HG03575 (cell line): ENCODE measurements around the gene TRANK1.

Experiments used
- ATAC-seq: cut with Tn5 transposase; IDR thresholded peaks from one replicate; pipeline ENCODE4 v1.9.1; 2021; ENCODE audit not compliant: unreplicated experiment, insufficient number of reproducible peaks, low FRiP score; ENCODE audit errors: extremely low read depth

Gene TRANK1

GRCh38 chr3:36823806-36824205 lies 121.0 kb downstream of the TRANK1 start:
- no peak for ATAC-seq

GRCh38 chr3:36820083-36820482 lies 124.8 kb downstream of the TRANK1 start:
- no peak for ATAC-seq

- no peak for ATAC-seq
These were observed 126.9 kb downstream of the TRANK1 start for GRCh38 chr3:36817806-36818533.

GRCh38 chr3:36815375-36815774 lies 129.5 kb downstream of the TRANK1 start:
- ATAC-seq: no peak

GRCh38 chr3:36814776-36815175 lies 130.1 kb downstream of the TRANK1 start:
- no peak for ATAC-seq

GRCh38 chr3:36814066-36814717 lies 130.7 kb downstream of the TRANK1 start:
- no peak for ATAC-seq

GRCh38 chr3:36813305-36813704 lies 131.5 kb downstream of the TRANK1 start:
- ATAC-seq: no peak

GRCh38 chr3:36812240-36812639 lies 132.6 kb downstream of the TRANK1 start:
- ATAC-seq: no peak

GRCh38 chr3:36811768-36812167 lies 133.1 kb downstream of the TRANK1 start:
- ATAC-seq: no peak

GRCh38 chr3:36804295-36805055 lies 140.4 kb downstream of the TRANK1 start:
- ATAC-seq: no peak

- ATAC-seq: no peak
These were observed 141.6 kb downstream of the TRANK1 start for GRCh38 chr3:36803091-36803791.

- no peak for ATAC-seq
These were observed 144.2 kb downstream of the TRANK1 start for GRCh38 chr3:36800533-36801116.

- ATAC-seq: no peak
These were observed 148.0 kb downstream of the TRANK1 start for GRCh38 chr3:36796881-36797280.

- ATAC-seq: no peak
These were observed 148.7 kb downstream of the TRANK1 start for GRCh38 chr3:36796161-36796560.

- ATAC-seq: no peak
These were observed 149.2 kb downstream of the TRANK1 start for GRCh38 chr3:36795622-36796021.

GRCh38 chr3:36792342-36792741 lies 152.5 kb downstream of the TRANK1 start:
- no peak for ATAC-seq

GRCh38 chr3:36790765-36791164 lies 154.1 kb downstream of the TRANK1 start:
- ATAC-seq: no peak

- ATAC-seq: no peak
These were observed 157.6 kb downstream of the TRANK1 start for GRCh38 chr3:36786921-36787890.
